A673 (cell line): ENCODE data around the gene PRUNE2.

Experiments used
- CTCF ChIP-seq: fragments of 300-800, 200-600 bp; sonication (generic); conservative IDR thresholded peaks from 2 replicates; pipeline ENCODE4 v1.5.1; 2017; ENCODE audit warnings: low read depth, mild to moderate bottlenecking, antibody characterized with exemption, low read length, moderate library complexity, mixed read lengths
- EZH2 ChIP-seq: fragments of 200-600 bp; sonication (generic); IDR thresholded peaks from 2 replicates; pipeline ENCODE4 v1.6.1; 2017; ENCODE audit warnings: borderline replicate concordance, low read depth, mild to moderate bottlenecking, mixed read lengths, antibody characterized with exemption, low read length; ENCODE audit not compliant: poor library complexity, severe bottlenecking

- TF ChIP-seq CTCF (no peak), EZH2 (no peak)
These were observed 161.6 kb downstream of the PRUNE2 start for GRCh38 chr9:76744336-76744735.
